Upper lobe of right lung (tissue), 1 donor: ENCODE data around the gene EPHA3. TPM values are rescaled to one million over a fixed set of nuclear protein-coding genes. Genes with fewer than 3 reads are reported as not detected.

Experiments used
- ATAC-seq: fragments of 200-7000 bp; cut with Tn5 transposase; one replicate; pipeline ENCODE4 v1.9.1; 2020; ENCODE audit warnings: mild to moderate bottlenecking, moderate library complexity
- DNase-seq: peaks from one replicate; pipeline ENCODE4 v3.0.0-alpha.2; 2020
- H3K27ac ChIP-seq: fragments of 200-600 bp; one replicate; pipeline ENCODE4 v1.8.0; 2022
- H3K27me3 ChIP-seq: fragments of 200-600 bp; one replicate; pipeline ENCODE4 v1.8.0; 2022; ENCODE audit warnings: mild to moderate bottlenecking
- H3K36me3 ChIP-seq: fragments of 200-600 bp; one replicate; pipeline ENCODE4 v1.8.0; 2022
- H3K4me1 ChIP-seq: fragments of 200-600 bp; one replicate; pipeline ENCODE4 v1.8.0; 2022
- H3K4me3 ChIP-seq: fragments of 200-600 bp; one replicate; pipeline ENCODE4 v1.8.0; 2022; ENCODE audit warnings: mild to moderate bottlenecking
- H3K9me3 ChIP-seq: fragments of 200-600 bp; one replicate; pipeline ENCODE4 v1.8.0; 2022
- intact Hi-C: fragments of 100-400 bp; cut with DNase I; formaldehyde crosslinking; loops from one replicate; pipeline ENCODE4 v1.11.0; 2022
- total RNA-seq: library from RNA; stranded (reverse); fragmentation: NEBNext Ultra II Directional; extraction: Animal tissue kit (Norgen Biotek cat#: 25700); gene quantifications from one replicate; pipeline ENCODE4 v1.2.1, GENCODE V29; 2021
- TF ChIP-seq, protein P1 (sequence below): fragments of 200-600 bp; IDR thresholded peaks from one replicate; pipeline ENCODE4 v1.8.0; 2022; ENCODE audit warnings: antibody characterized with exemption
- donor health status: DM: no; HTN: yes; CAD: no; lungs with severe emphysema.

Gene EPHA3
- total RNA-seq, 1 donor from 2014 or later = 5.1 TPM

- intact Hi-C loops = no loop called here
- H3K9me3 ChIP-seq = no peaks in the 10 kb centered on the region
- H3K36me3 ChIP-seq = no peaks in the 10 kb centered on the region
- no peak overlapping the region for H3K4me3 ChIP-seq
- H3K27me3 ChIP-seq = no peaks in the 10 kb centered on the region
- ATAC-seq (no peak), DNase-seq (no peak)
- TF ChIP-seq, protein P1, sequence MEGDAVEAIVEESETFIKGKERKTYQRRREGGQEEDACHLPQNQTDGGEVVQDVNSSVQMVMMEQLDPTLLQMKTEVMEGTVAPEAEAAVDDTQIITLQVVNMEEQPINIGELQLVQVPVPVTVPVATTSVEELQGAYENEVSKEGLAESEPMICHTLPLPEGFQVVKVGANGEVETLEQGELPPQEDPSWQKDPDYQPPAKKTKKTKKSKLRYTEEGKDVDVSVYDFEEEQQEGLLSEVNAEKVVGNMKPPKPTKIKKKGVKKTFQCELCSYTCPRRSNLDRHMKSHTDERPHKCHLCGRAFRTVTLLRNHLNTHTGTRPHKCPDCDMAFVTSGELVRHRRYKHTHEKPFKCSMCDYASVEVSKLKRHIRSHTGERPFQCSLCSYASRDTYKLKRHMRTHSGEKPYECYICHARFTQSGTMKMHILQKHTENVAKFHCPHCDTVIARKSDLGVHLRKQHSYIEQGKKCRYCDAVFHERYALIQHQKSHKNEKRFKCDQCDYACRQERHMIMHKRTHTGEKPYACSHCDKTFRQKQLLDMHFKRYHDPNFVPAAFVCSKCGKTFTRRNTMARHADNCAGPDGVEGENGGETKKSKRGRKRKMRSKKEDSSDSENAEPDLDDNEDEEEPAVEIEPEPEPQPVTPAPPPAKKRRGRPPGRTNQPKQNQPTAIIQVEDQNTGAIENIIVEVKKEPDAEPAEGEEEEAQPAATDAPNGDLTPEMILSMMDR = no peak
- H3K27ac ChIP-seq = no peak overlapping the region
- H3K4me1 ChIP-seq = no peaks in the 10 kb centered on the region
Observed at GRCh38 chr3:89266074-89266473, 158.7 kb downstream of the EPHA3 start.

DNA sequence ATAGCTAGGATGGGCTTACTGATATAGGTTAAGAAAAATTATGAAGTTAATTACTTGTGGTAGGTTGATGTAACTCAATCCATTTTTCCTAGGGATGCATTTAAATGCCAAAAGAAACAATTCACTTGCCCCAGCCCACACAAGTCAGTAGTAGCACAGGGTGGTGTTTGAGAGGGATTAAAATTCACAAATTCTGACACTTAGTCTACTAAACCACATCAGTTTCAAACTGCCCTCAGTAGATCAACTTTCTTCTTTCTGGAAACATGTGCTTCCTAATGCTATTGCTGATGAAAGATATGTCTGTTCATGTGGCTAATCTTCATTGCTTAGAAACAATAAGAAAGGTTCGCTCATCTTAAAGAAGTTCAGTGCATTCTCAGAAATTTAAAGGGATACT, 160.6 kb downstream of the EPHA3 start:
- H3K4me3 ChIP-seq = no peak overlapping the region
- TF ChIP-seq, protein P1 = no peak
- DNase-seq = no peak
- H3K9me3 ChIP-seq = no peaks in the 10 kb centered on the region
- no peak overlapping the region for H3K27ac ChIP-seq
- no peaks in the 10 kb centered on the region for H3K4me1 ChIP-seq
- no peaks in the 10 kb centered on the region for H3K36me3 ChIP-seq
- H3K27me3 ChIP-seq = no peaks in the 10 kb centered on the region
- intact Hi-C loops = no loop called here
- no peak for ATAC-seq

DNA sequence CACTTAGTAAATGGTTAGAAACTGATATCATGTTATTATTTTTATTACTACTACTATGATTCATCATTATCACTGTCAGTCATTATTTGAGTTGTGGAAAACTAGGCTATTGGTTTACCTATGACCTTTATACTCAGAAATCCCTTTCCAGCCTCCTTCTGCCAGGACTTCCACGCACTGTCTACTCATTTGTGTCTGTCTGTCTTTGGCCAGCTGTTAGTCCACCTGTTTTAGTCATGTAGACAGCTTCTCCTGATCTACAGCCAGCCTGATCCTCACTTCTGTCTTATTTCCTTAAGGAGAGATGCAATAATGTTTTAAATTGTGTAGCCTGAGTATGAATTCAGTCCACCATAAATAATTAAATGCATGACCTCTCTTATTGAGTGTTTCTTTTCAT, 162.8 kb downstream of the EPHA3 start:
- no peak for ATAC-seq
- TF ChIP-seq, protein P1 = no peak
- Histone ChIP-seq H3K27ac (no peak overlapping the region), H3K9me3 (no peaks in the 10 kb centered on the region), H3K4me1 (no peaks in the 10 kb centered on the region), H3K27me3 (no peaks in the 10 kb centered on the region), H3K36me3 (no peaks in the 10 kb centered on the region), H3K4me3 (no peak overlapping the region)
- no peak for DNase-seq
- intact Hi-C loops = no loop called here

- Histone ChIP-seq H3K27me3 (no peaks in the 10 kb centered on the region), H3K27ac (no peak overlapping the region), H3K9me3 (no peaks in the 10 kb centered on the region), H3K4me1 (no peaks in the 10 kb centered on the region), H3K4me3 (no peak overlapping the region), H3K36me3 (no peaks in the 10 kb centered on the region)
- intact Hi-C loops = no loop called here
- TF ChIP-seq, protein P1 = no peak
- no peak for ATAC-seq
- no peak for DNase-seq
Observed at GRCh38 chr3:89275001-89275400, 167.6 kb downstream of the EPHA3 start.

DNA sequence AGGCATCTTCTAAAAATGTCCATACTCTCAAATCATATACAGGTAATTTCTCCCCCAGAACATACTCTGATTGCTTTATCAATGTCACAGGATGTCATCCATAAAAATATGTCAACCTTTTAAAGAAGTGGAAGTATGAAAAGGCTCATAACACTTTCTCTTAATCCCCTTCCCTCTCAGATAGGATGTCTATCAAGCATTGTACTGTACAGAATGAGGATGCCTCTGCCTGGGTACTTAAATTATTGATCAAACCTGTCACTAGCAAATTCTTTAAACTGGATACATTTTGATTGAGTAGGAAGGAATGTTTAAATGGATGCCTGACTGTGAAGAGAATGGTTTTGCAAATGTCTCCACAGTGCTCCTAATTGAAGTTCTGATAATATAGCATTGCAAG, 168.7 kb downstream of the EPHA3 start:
- ATAC-seq = no peak
- H3K4me3 ChIP-seq = no peak overlapping the region

More for the DNA sequence above, 168.7 kb downstream of the EPHA3 start:
- Histone ChIP-seq H3K9me3 (no peaks in the 10 kb centered on the region), H3K27ac (no peak overlapping the region), H3K4me1 (no peaks in the 10 kb centered on the region), H3K36me3 (no peaks in the 10 kb centered on the region), H3K27me3 (no peaks in the 10 kb centered on the region)
- TF ChIP-seq, protein P1 = no peak
- intact Hi-C loops = no loop called here
- no peak for DNase-seq
